DOHH2 (cell line): ENCODE data around the gene C22orf23.

Experiments used
- H3F3A ChIP-seq: fragments of 200-600 bp; sonication (generic), shearing (Covaris generic); 2 replicates; pipeline ENCODE4 v1.6.0; 2016; ENCODE audit warnings: antibody characterized with exemption, mild to moderate bottlenecking; ENCODE audit not compliant: control insufficient read depth, insufficient read depth
- H3K27ac ChIP-seq: fragments of 200-600 bp; sonication (generic); 2 replicates; pipeline ENCODE4 v1.5.1; 2014; ENCODE audit warnings: low read depth, mild to moderate bottlenecking, low read length, moderate library complexity
- H3K27me3 ChIP-seq: fragments of 200-600 bp; sonication (generic); 2 replicates; pipeline ENCODE4 v1.6.1; 2014; ENCODE audit warnings: mild to moderate bottlenecking, low read length, mixed read lengths; ENCODE audit not compliant: control insufficient read depth
- H3K36me3 ChIP-seq: fragments of 200-600 bp; sonication (generic); 2 replicates; pipeline ENCODE4 v1.6.1; 2014; ENCODE audit warnings: mild to moderate bottlenecking, low read length, moderate library complexity, mixed read lengths; ENCODE audit not compliant: control insufficient read depth
- H3K4me1 ChIP-seq: fragments of 200-600 bp; sonication (generic); 2 replicates; pipeline ENCODE4 v1.6.1; 2014; ENCODE audit warnings: mild to moderate bottlenecking, low read length, mixed read lengths; ENCODE audit not compliant: control insufficient read depth
- H3K4me2 ChIP-seq: fragments of 200-600 bp; sonication (generic); 2 replicates; pipeline ENCODE4 v1.6.0; 2014; ENCODE audit warnings: mild to moderate bottlenecking, low read length, moderate library complexity
- H3K4me3 ChIP-seq: fragments of 200-600 bp; sonication (generic); 2 replicates; pipeline ENCODE4 v1.5.1; 2014; ENCODE audit warnings: mild to moderate bottlenecking, low read length, mixed read lengths
- H3K79me2 ChIP-seq: fragments of 200-600 bp; sonication (generic); 2 replicates; pipeline ENCODE4 v1.6.1; 2014; ENCODE audit warnings: mild to moderate bottlenecking, low read length, mixed read lengths; ENCODE audit not compliant: control insufficient read depth
- H3K9me2 ChIP-seq: fragments of 200-600 bp; sonication (generic); replicated peaks from 2 replicates; pipeline ENCODE4 v1.6.1; 2014; ENCODE audit warnings: mild to moderate bottlenecking, low read length, mixed read lengths; ENCODE audit not compliant: control insufficient read depth
- H3K9me3 ChIP-seq: fragments of 200-600 bp; sonication (generic); 2 replicates; pipeline ENCODE4 v1.6.1; 2014; ENCODE audit warnings: antibody characterized with exemption, low read length, mixed read lengths; ENCODE audit not compliant: control insufficient read depth, insufficient read depth
- H4K20me1 ChIP-seq: fragments of 200-600 bp; sonication (generic); 2 replicates; pipeline ENCODE4 v1.6.0; 2014; ENCODE audit warnings: low read depth, mild to moderate bottlenecking, antibody characterized with exemption, low read length, moderate library complexity; ENCODE audit not compliant: control insufficient read depth, insufficient read depth
- CTCF ChIP-seq: fragments of 200-600 bp; sonication (generic); IDR thresholded peaks from one replicate; pipeline ENCODE4 v1.5.1; 2014; ENCODE audit warnings: antibody characterized with exemption, mild to moderate bottlenecking, low read depth, low read length; ENCODE audit not compliant: poor library complexity, severe bottlenecking
- EZH2phosphoT487 ChIP-seq: fragments of 200-600 bp; sonication (generic); IDR thresholded peaks from 2 replicates; pipeline ENCODE4 v1.6.1; 2017; ENCODE audit warnings: borderline replicate concordance, mild to moderate bottlenecking, antibody characterized with exemption, low read length, moderate library complexity, mixed read lengths

Gene C22orf23

GRCh38 chr22:37953437-37954179 lies at the start of gene C22orf23, which contains the start of gene POLR2F:
TSS of gene C22orf23 (minus strand) at chr22:37953601. CDS start at chr22:37953149, 452 bp downstream.
TSS of gene POLR2F (plus strand) at chr22:37953699. CDS start at chr22:37953788, 89 bp downstream.
- H3F3A ChIP-seq: no peaks in the 10 kb centered on the region
- no peaks in the 10 kb centered on the region for H3K9me2 ChIP-seq
- peak within 1 kb of the TSS; percentile 82 for H3K4me3 ChIP-seq
- no peak within 1 kb of the TSS for H3K27ac ChIP-seq
- peaks cover 12% of the 10 kb centered on the region for H3K27me3 ChIP-seq
- H3K4me2 ChIP-seq: peak within 1 kb of the TSS; percentile 90
- peaks cover 16% of the 10 kb centered on the region for H3K4me1 ChIP-seq
- peak; percentile 25 for TF ChIP-seq CTCF
- no peak for TF ChIP-seq EZH2phosphoT487
- H3K36me3 ChIP-seq: peaks cover 22% of the 10 kb centered on the region
- H3K9me3 ChIP-seq: no peaks in the 10 kb centered on the region
- no peaks in the 10 kb centered on the region for H4K20me1 ChIP-seq
- H3K79me2 ChIP-seq: peaks cover 40% of the 10 kb centered on the region

GRCh38 chr22:37999640-38000272 lies 46.4 kb upstream of the C22orf23 start:
- H3K79me2 ChIP-seq: no peaks in the 10 kb centered on the region
- no peak overlapping the region for H3K27ac ChIP-seq
- H3K4me1 ChIP-seq: peaks cover 7% of the 10 kb centered on the region
- H3K4me2 ChIP-seq: no peak overlapping the region
- no peaks in the 10 kb centered on the region for H3K9me3 ChIP-seq
- H3K4me3 ChIP-seq: no peak overlapping the region
- peaks cover 7% of the 10 kb centered on the region; the same call in 1 of the 2 replicates for H3K27me3 ChIP-seq
- no peaks in the 10 kb centered on the region for H4K20me1 ChIP-seq
- no peaks in the 10 kb centered on the region for H3K9me2 ChIP-seq
- TF ChIP-seq CTCF (no peak), EZH2phosphoT487 (no peak)
- no peaks in the 10 kb centered on the region for H3F3A ChIP-seq
- H3K36me3 ChIP-seq: no peaks in the 10 kb centered on the region

GRCh38 chr22:37999236-37999635 lies 45.8 kb upstream of the C22orf23 start:
- H3K4me3 ChIP-seq: no peak overlapping the region
- no peaks in the 10 kb centered on the region for H3K9me3 ChIP-seq
- no peaks in the 10 kb centered on the region for H3K36me3 ChIP-seq
- H3K27me3 ChIP-seq: peaks cover 7% of the 10 kb centered on the region; the same call in 1 of the 2 replicates
- no peak for TF ChIP-seq EZH2phosphoT487
- TF ChIP-seq CTCF: no peak
- no peaks in the 10 kb centered on the region for H4K20me1 ChIP-seq
- H3K4me1 ChIP-seq: peaks cover 7% of the 10 kb centered on the region
- no peak overlapping the region for H3K4me2 ChIP-seq
- H3K9me2 ChIP-seq: no peaks in the 10 kb centered on the region
- H3K79me2 ChIP-seq: no peaks in the 10 kb centered on the region
- H3F3A ChIP-seq: no peaks in the 10 kb centered on the region
- no peak overlapping the region for H3K27ac ChIP-seq
